H9 (cell line): ENCODE results near the gene FBXL19. TPM values are rescaled to one million over a fixed set of nuclear protein-coding genes. Genes with fewer than 3 reads are reported as not detected.

Source experiments
- DNase-seq: peaks from one replicate; pipeline ENCODE4 v3.0.0-alpha.2; 2017
- H2AFZ ChIP-seq: one replicate; pipeline ENCODE4 v1.6.1; 2013; ENCODE audit warnings: mild to moderate bottlenecking, low read length, control low read depth, moderate library complexity
- H2AK5ac ChIP-seq: 2 replicates; pipeline ENCODE4 v1.6.1; 2013; ENCODE audit warnings: low read length, control low read depth, mixed read lengths; ENCODE audit not compliant: insufficient read length
- H2BK120ac ChIP-seq: one replicate; pipeline ENCODE4 v1.6.1; 2013; ENCODE audit warnings: low read depth, mild to moderate bottlenecking, low read length, control low read depth, inconsistent platforms; ENCODE audit not compliant: poor library complexity, severe bottlenecking
- H2BK12ac ChIP-seq: 2 replicates; pipeline ENCODE4 v1.6.1; 2013; ENCODE audit warnings: low read length, control low read depth, mixed read lengths, low read depth; ENCODE audit not compliant: insufficient read length
- H2BK15ac ChIP-seq: 2 replicates; pipeline ENCODE4 v1.6.1; 2013; ENCODE audit warnings: low read depth, low read length, control low read depth
- H2BK20ac ChIP-seq: one replicate; pipeline ENCODE4 v1.6.1; 2013; ENCODE audit warnings: low read depth, mild to moderate bottlenecking, low read length, control low read depth, inconsistent platforms; ENCODE audit not compliant: poor library complexity, severe bottlenecking
- H2BK5ac ChIP-seq: 2 replicates; pipeline ENCODE4 v1.6.1; 2013; ENCODE audit warnings: low read length, control low read depth, mixed read lengths; ENCODE audit not compliant: insufficient read length
- H3K14ac ChIP-seq: 2 replicates; pipeline ENCODE4 v1.6.1; 2013; ENCODE audit warnings: low read length, control low read depth; ENCODE audit not compliant: insufficient read depth
- H3K18ac ChIP-seq: 2 replicates; pipeline ENCODE4 v1.6.1; 2013; ENCODE audit warnings: low read depth, mild to moderate bottlenecking, mixed read lengths, low read length, control low read depth; ENCODE audit not compliant: insufficient read length
- H3K23ac ChIP-seq: 2 replicates; pipeline ENCODE4 v1.6.1; 2013; ENCODE audit warnings: low read length, control low read depth, mixed read lengths, low read depth; ENCODE audit not compliant: insufficient read length
- H3K23me2 ChIP-seq: 2 replicates; pipeline ENCODE4 v1.6.1; 2013; ENCODE audit warnings: low read depth, mild to moderate bottlenecking, mixed read lengths, low read length, control low read depth; ENCODE audit not compliant: insufficient read length, poor library complexity, severe bottlenecking
- H3K27ac ChIP-seq: 2 replicates; pipeline ENCODE4 v1.5.1; 2013; ENCODE audit warnings: low read length, control low read depth, mixed read lengths, low read depth; ENCODE audit not compliant: insufficient read length
- H3K27me3 ChIP-seq: 2 replicates; pipeline ENCODE4 v1.6.1; 2013; ENCODE audit warnings: low read length, control low read depth, inconsistent platforms; ENCODE audit not compliant: insufficient read depth
- H3K4ac ChIP-seq: 2 replicates; pipeline ENCODE4 v1.6.1; 2013; ENCODE audit warnings: low read depth, mild to moderate bottlenecking, control low read depth, inconsistent platforms, low read length, moderate library complexity
- H3K4me1 ChIP-seq: 2 replicates; pipeline ENCODE4 v1.6.1; 2013; ENCODE audit warnings: low read length, control low read depth, inconsistent platforms; ENCODE audit not compliant: insufficient read depth
- H3K4me2 ChIP-seq: 2 replicates; pipeline ENCODE4 v1.6.1; 2013; ENCODE audit warnings: low read length, control low read depth, mixed read lengths; ENCODE audit not compliant: insufficient read length, insufficient read depth
- H3K56ac ChIP-seq: 2 replicates; pipeline ENCODE4 v1.6.1; 2013; ENCODE audit warnings: low read depth, mild to moderate bottlenecking, mixed read lengths, low read length, control low read depth; ENCODE audit not compliant: insufficient read length
- H3K79me1 ChIP-seq: 2 replicates; pipeline ENCODE4 v1.6.1; 2013; ENCODE audit warnings: low read depth, mild to moderate bottlenecking, moderate library complexity, low read length, control low read depth, inconsistent platforms; ENCODE audit not compliant: insufficient read depth, poor library complexity, severe bottlenecking
- H3K79me2 ChIP-seq: 2 replicates; pipeline ENCODE4 v1.6.1; 2013; ENCODE audit warnings: low read length, control low read depth, inconsistent platforms; ENCODE audit not compliant: insufficient read depth
- H3K9ac ChIP-seq: 2 replicates; pipeline ENCODE4 v1.6.1; 2013; ENCODE audit warnings: low read length, control low read depth, mixed read lengths; ENCODE audit not compliant: insufficient read length; ENCODE audit errors: extremely low read depth
- H3K9me3 ChIP-seq: one replicate; pipeline ENCODE4 v1.6.1; 2013; ENCODE audit warnings: low read depth, low read length, inconsistent platforms; ENCODE audit not compliant: control insufficient read depth
- H3T11ph ChIP-seq: one replicate; pipeline ENCODE4 v1.6.1; 2013; ENCODE audit warnings: mild to moderate bottlenecking, low read length, control low read depth, inconsistent platforms
- H4K20me1 ChIP-seq: one replicate; pipeline ENCODE4 v1.6.1; 2013; ENCODE audit not compliant: control insufficient read depth, insufficient read length, insufficient read depth
- H4K5ac ChIP-seq: 2 replicates; pipeline ENCODE4 v1.6.1; 2013; ENCODE audit warnings: low read depth, mild to moderate bottlenecking, mixed read lengths, low read length, control low read depth; ENCODE audit not compliant: insufficient read length
- H4K8ac ChIP-seq: replicated peaks from 2 replicates; pipeline ENCODE4 v1.6.1; 2013; ENCODE audit warnings: low read length, control low read depth, mixed read lengths, low read depth; ENCODE audit not compliant: insufficient read length
- H4K91ac ChIP-seq: 2 replicates; pipeline ENCODE4 v1.6.1; 2013; ENCODE audit warnings: low read depth, mild to moderate bottlenecking, moderate library complexity, mixed read lengths, low read length, control low read depth; ENCODE audit not compliant: insufficient read length
- H3K27ac Mint-ChIP-seq, 3 experiments: 2 replicates in 2 of 3; 3 replicates in 1 of 3; pipeline ENCODE4 v1.8.0; 2020 to 2021; ENCODE audit warnings: mixed read lengths in 3 of 3, mild to moderate bottlenecking in 1 of 3, moderate library complexity in 1 of 3
- H3K27me3 Mint-ChIP-seq: 2 replicates; pipeline ENCODE4 v1.8.0; 2021; ENCODE audit warnings: low read depth, mild to moderate bottlenecking, moderate library complexity, mixed read lengths
- H3K36me3 Mint-ChIP-seq, 3 experiments: 2 replicates in 2 of 3; 3 replicates in 1 of 3; pipeline ENCODE4 v1.8.0; 2020 to 2021; ENCODE audit warnings: low read depth in 3 of 3, mixed read lengths in 3 of 3; ENCODE audit not compliant: insufficient read depth in 1 of 3
- H3K4me1 Mint-ChIP-seq, 2 experiments: 2 replicates each; pipeline ENCODE4 v1.8.0; 2020; ENCODE audit warnings: mixed read lengths in 2 of 2
- H3K4me3 Mint-ChIP-seq, 2 experiments: 2 replicates in 1 of 2; 3 replicates in 1 of 2; pipeline ENCODE4 v1.8.0; 2020 to 2021; ENCODE audit warnings: mild to moderate bottlenecking in 2 of 2, mixed read lengths in 2 of 2, moderate library complexity in 1 of 2
- H3K9me3 Mint-ChIP-seq, 2 experiments: 2 replicates in 1 of 2; 3 replicates in 1 of 2; pipeline ENCODE4 v1.8.0; 2020; ENCODE audit warnings: mild to moderate bottlenecking in 2 of 2, mixed read lengths in 2 of 2, moderate library complexity in 1 of 2
- CTCF ChIP-seq: fragments of 200-600 bp; sonication (generic); conservative IDR thresholded peaks from 3 replicates; pipeline ENCODE4 v1.8.0; 2021; ENCODE audit warnings: antibody characterized with exemption, mild to moderate bottlenecking
- WGBS: extraction: QIAGEN DNeasy Blood & Tissue Kit; methylation state at CpG from one replicate; pipeline ENCODE4 v1.1.7; 2013; ENCODE audit warnings: missing lambda C conversion rate, low lambda C conversion rate, mixed read lengths; ENCODE audit not compliant: insufficient read length; ENCODE audit errors: extremely low coverage; 5-methylcytosine and 5-hydroxymethylcytosine counted together
- total RNA-seq: library from RNA; stranded (reverse); gene quantifications from 2 replicates; pipeline ENCODE4 v1.2.1, GENCODE V29; 2021

The FBXL19 gene
- total RNA-seq, 1 experiment from 2014 or later: 66.8 TPM

DNA sequence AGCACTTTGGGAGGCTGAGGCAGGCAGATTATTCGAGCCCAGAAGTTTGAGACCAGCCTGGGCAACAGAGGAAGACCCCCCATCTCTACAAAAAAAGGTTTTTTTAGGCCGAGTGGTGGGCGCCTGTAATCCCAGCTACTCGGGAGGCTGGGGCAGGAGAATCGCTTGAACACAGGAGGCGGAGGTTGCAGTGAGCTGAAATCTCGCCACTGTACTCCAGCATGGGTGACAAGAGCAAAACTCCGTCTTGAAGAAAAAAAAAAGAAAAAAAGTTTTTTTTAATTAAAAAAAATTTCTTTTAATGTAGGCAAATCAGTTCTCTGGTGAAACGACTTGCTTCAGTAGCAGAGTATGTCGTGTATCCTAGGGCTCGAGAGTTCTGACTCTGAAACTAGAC is 72.6 kb downstream of the FBXL19 start:
- Histone ChIP-seq H4K91ac (no peak overlapping the region), H2BK12ac (no peak overlapping the region), H3K14ac (no peak overlapping the region), H3K9ac (no peak overlapping the region), H3K18ac (no peak overlapping the region), H2BK5ac (no peak overlapping the region), H4K5ac (no peak overlapping the region), H3K56ac (no peak overlapping the region), H4K20me1 (no peaks in the 10 kb centered on the region), H3K79me2 (no peaks in the 10 kb centered on the region), H2AK5ac (no peak overlapping the region), H2BK20ac (no peak overlapping the region), H3K4me2 (peak overlapping the region; percentile 59), H2BK15ac (no peak overlapping the region), H4K8ac (no peak overlapping the region), H2BK120ac (no peak overlapping the region), H3K4ac (no peak overlapping the region), H3T11ph (no peak overlapping the region), H3K79me1 (no peaks in the 10 kb centered on the region), H3K23me2 (peaks cover 12% of the 10 kb centered on the region), H3K9me3 (no peaks in the 10 kb centered on the region), H3K4me1 (no peaks in the 10 kb centered on the region), H3K23ac (no peak overlapping the region), H2AFZ (no peak overlapping the region), H3K27me3 (no peaks in the 10 kb centered on the region), H3K27ac (no peak overlapping the region)
- no peak for DNase-seq
- Mint-ChIP-seq H3K4me1 (peaks cover 15 to 18% of the 10 kb centered on the region in 2 experiments), H3K27ac (no peak overlapping the region), H3K4me3 (peak overlapping the region; percentile 76 to 85), H3K9me3 (no peaks in the 10 kb centered on the region), H3K27me3 (peaks cover 10% of the 10 kb centered on the region; the same call in 1 of the 2 replicates), H3K36me3 (peaks cover 0 to 10% (median 2%) of the 10 kb centered on the region in 3 experiments; a peak in 2 of 7 replicates)
- TF ChIP-seq CTCF: no peak
- WGBS: no CpG with 5 or more reads among the region's 11 CpGs
